K562 (cell line): ENCODE results near the gene DOK3. TPM values are rescaled to one million over a fixed set of nuclear protein-coding genes. Genes with fewer than 3 reads are reported as not detected.

Source experiments
- ATAC-seq: fragments of 200-7000 bp; cut with Tn5 transposase; 3 replicates; pipeline ENCODE4 v1.9.1; 2020; ENCODE audit warnings: moderate library complexity
- BruUV-seq: library from RNA; stranded (reverse); fragments of 400-500 nt; replicated peaks from 2 replicates; lab custom pipeline; 2021; lab: Mats Ljungman, UMichigan
- CTCF ChIA-PET: fragments of 300-600 bp; formaldehyde crosslinking; extraction: SDS; loops from one replicate; lab custom pipeline; 2021; ENCODE audit warnings: low intra/inter-chr PET ratio; lab: Yijun Ruan, JAX
- POLR2A ChIA-PET: fragments of 300-600, 350-650 bp; sonication (Branson Sonifier 250); formaldehyde crosslinking; extraction: SDS; loops from one replicate; lab custom pipeline; 2021; ENCODE audit warnings: antibody characterized with exemption, inconsistent platforms; lab: Yijun Ruan, JAX
- DNase-seq, 4 experiments: peaks; one replicate each; pipeline versions ENCODE4 v3.0.0 to v3.0.0-alpha.2; 2011 to 2018; ENCODE audit warnings: low spot score in 3 of 4, mixed read lengths in 3 of 4; ENCODE audit errors: extremely low read depth in 1 of 4
- FAIRE-seq: peaks from 2 replicates; lab custom pipeline; 2011; peaks lifted over from hg19 to GRCh38; lab: Jason Lieb, UNC
- H2AFZ ChIP-seq: 2 replicates; pipeline ENCODE4 v1.6.0; 2011; ENCODE audit warnings: low read depth, low read length, control low read depth, inconsistent platforms
- H3K27ac ChIP-seq: fragments of 200-600 bp; 3 replicates; pipeline ENCODE4 v1.8.0; 2011; ENCODE audit warnings: low read depth, mild to moderate bottlenecking, control low read depth, inconsistent platforms, low read length, moderate library complexity, mixed read lengths; ENCODE audit errors: extremely low read depth
- H3K27me3 ChIP-seq, 2 experiments: fragments of 300-600 bp in 1 of 2; 2 replicates in 1 of 2; 3 replicates in 1 of 2; pipeline versions ENCODE4 v1.6.0 to v1.8.0; 2011; ENCODE audit warnings: inconsistent platforms in 2 of 2, low read length in 2 of 2, mild to moderate bottlenecking in 1 of 2, mixed read lengths in 1 of 2, moderate library complexity in 1 of 2; ENCODE audit not compliant: control insufficient read depth in 2 of 2, insufficient read depth in 2 of 2
- H3K36me3 ChIP-seq: fragments of 300-600 bp; 3 replicates; pipeline ENCODE4 v1.8.0; 2011; ENCODE audit warnings: mild to moderate bottlenecking, low read length, inconsistent platforms; ENCODE audit not compliant: control insufficient read depth, insufficient read depth
- H3K4me1 ChIP-seq, 2 experiments: fragments of 200-600 bp in 1 of 2; replicated peaks in 1 of 2; 2 replicates in 1 of 2; 3 replicates in 1 of 2; pipeline versions ENCODE4 v1.5.1 to v1.8.0; 2011; ENCODE audit warnings: inconsistent platforms in 2 of 2, low read length in 2 of 2, mild to moderate bottlenecking in 1 of 2, mixed read lengths in 1 of 2, moderate library complexity in 1 of 2; ENCODE audit not compliant: control insufficient read depth in 2 of 2, insufficient read depth in 2 of 2
- H3K4me2 ChIP-seq: 2 replicates; pipeline ENCODE4 v1.6.1; 2011; ENCODE audit warnings: low read length, control low read depth, inconsistent platforms, mixed read lengths; ENCODE audit not compliant: insufficient read depth
- H3K4me3 ChIP-seq: fragments of 200-600 bp; sonication (generic), shearing (Covaris generic); 2 replicates; pipeline ENCODE4 v1.5.1; 2016; ENCODE audit warnings: control low read depth, inconsistent platforms
- H3K79me2 ChIP-seq: fragments of 200-600 bp; 3 replicates; pipeline ENCODE4 v1.8.0; 2011; ENCODE audit warnings: low read length, inconsistent platforms; ENCODE audit not compliant: control insufficient read depth, insufficient read depth
- H3K9ac ChIP-seq, 2 experiments: 2 replicates each; pipeline versions ENCODE4 v1.6.0 to v1.6.1; 2011; ENCODE audit warnings: low read depth in 2 of 2, low read length in 2 of 2, control low read depth in 1 of 2, inconsistent platforms in 1 of 2, mild to moderate bottlenecking in 1 of 2, mixed read lengths in 1 of 2; ENCODE audit not compliant: insufficient read depth in 1 of 2
- H3K9me1 ChIP-seq: one replicate; pipeline ENCODE4 v1.6.0; 2011; ENCODE audit warnings: inconsistent platforms, mild to moderate bottlenecking, low read length, moderate library complexity; ENCODE audit not compliant: control insufficient read depth, insufficient read depth
- H3K9me3 ChIP-seq: replicated peaks from 2 replicates; pipeline ENCODE4 v1.5.1; 2011; ENCODE audit warnings: low read depth, low read length, inconsistent platforms; ENCODE audit not compliant: control insufficient read depth, insufficient read depth
- H4K20me1 ChIP-seq: replicated peaks from 2 replicates; pipeline ENCODE4 v1.6.1; 2011; ENCODE audit warnings: low read length, inconsistent platforms, mixed read lengths; ENCODE audit not compliant: control insufficient read depth, insufficient read depth
- BCOR ChIP-seq: fragments of 450-650 bp; IDR thresholded peaks from 2 replicates; pipeline ENCODE4 v1.6.1; 2016
- FOXA1 ChIP-seq: fragments of 450-650 bp; IDR thresholded peaks from 2 replicates; pipeline ENCODE4 v1.6.1; 2016; ENCODE audit warnings: mild to moderate bottlenecking, borderline replicate concordance
- KDM1A ChIP-seq, 2 experiments: fragments of 450-650 bp; IDR thresholded peaks; 2 replicates each; pipeline ENCODE4 v1.6.1; 2016; ENCODE audit warnings: mild to moderate bottlenecking in 2 of 2
- MAFG ChIP-seq: fragments of 450-650 bp; conservative IDR thresholded peaks from 2 replicates; pipeline ENCODE4 v1.6.1; 2016; ENCODE audit warnings: missing genetic modification characterization, missing compliant biosample characterization
- SMARCA5 ChIP-seq: fragments of 450-650 bp; IDR thresholded peaks from 2 replicates; pipeline ENCODE4 v1.6.1; 2016
- SOX6 ChIP-seq: fragments of 450-650 bp; IDR thresholded peaks from 2 replicates; pipeline ENCODE4 v1.6.1; 2014; ENCODE audit warnings: mild to moderate bottlenecking
- ZNF316 ChIP-seq: fragments of 450-650 bp; IDR thresholded peaks from 2 replicates; pipeline ENCODE4 v1.6.1; 2016
- ZNF584 ChIP-seq: fragments of 200-800 bp; sonication (Bioruptor generic); IDR thresholded peaks from 2 replicates; pipeline ENCODE4 v1.6.1; 2016; ENCODE audit warnings: low read depth, mild to moderate bottlenecking, missing genetic modification characterization, missing compliant biosample characterization
- WGBS: fragments of 100-300 bp; shearing (Covaris generic); methylation state at CpG from one replicate; pipeline ENCODE4 v1.1.6; 2016; ENCODE audit warnings: low coverage, mixed read lengths; ENCODE audit not compliant: insufficient coverage; ENCODE audit errors: missing lambda C conversion rate; 5-methylcytosine and 5-hydroxymethylcytosine counted together
- in situ Hi-C: fragments of 300-500 bp; cut with MboI; formaldehyde crosslinking; loops from 4 replicates; pipeline ENCODE4 v1.15.0; 2018; ENCODE audit warnings: inconsistent platforms, mixed read lengths
- intact Hi-C: fragments of 100-400 bp; cut with micrococcal nuclease; formaldehyde crosslinking; loops from 2 replicates; pipeline ENCODE4 v1.14.2; 2022
- polyA plus RNA-seq, 8 experiments: library from polyadenylated mRNA; depleted of rRNA in 4 of 8; stranded (reverse) in 5 of 8; unstranded in 3 of 8; fragments of >200 nt; fragmentation: Nextera tagmentation in 2 of 8; fragmentation: Illumina TruSeq in 1 of 8; extraction: Ambion mirVana in 2 of 8; extraction: Trizol in 1 of 8; gene quantifications; 2 replicates each; pipeline versions ENCODE4 v1.2.1 to v1.2.3, GENCODE V29; 2011 to 2014; ENCODE audit warnings: inconsistent platforms in 1 of 8, missing spikeins in 1 of 8
- total RNA-seq, 7 experiments: library from RNA; depleted of rRNA in 6 of 7; stranded (reverse); fragments of >200 nt in 6 of 7; fragmentation: Illumina TruSeq in 2 of 7; extraction: Trizol in 2 of 7; gene quantifications; 2 replicates each; pipeline versions ENCODE4 v1.2.1 to v1.2.3, GENCODE V29; 2011 to 2021; ENCODE audit warnings: low replicate concordance in 1 of 7

Gene DOK3
- total and polyA plus RNA-seq, 9 of the 15 experiments (the other 6 are each of a cell fraction or from before 2014, with no cell fraction given): 1.3 to 23.0 (median 8.0) TPM

DNA sequence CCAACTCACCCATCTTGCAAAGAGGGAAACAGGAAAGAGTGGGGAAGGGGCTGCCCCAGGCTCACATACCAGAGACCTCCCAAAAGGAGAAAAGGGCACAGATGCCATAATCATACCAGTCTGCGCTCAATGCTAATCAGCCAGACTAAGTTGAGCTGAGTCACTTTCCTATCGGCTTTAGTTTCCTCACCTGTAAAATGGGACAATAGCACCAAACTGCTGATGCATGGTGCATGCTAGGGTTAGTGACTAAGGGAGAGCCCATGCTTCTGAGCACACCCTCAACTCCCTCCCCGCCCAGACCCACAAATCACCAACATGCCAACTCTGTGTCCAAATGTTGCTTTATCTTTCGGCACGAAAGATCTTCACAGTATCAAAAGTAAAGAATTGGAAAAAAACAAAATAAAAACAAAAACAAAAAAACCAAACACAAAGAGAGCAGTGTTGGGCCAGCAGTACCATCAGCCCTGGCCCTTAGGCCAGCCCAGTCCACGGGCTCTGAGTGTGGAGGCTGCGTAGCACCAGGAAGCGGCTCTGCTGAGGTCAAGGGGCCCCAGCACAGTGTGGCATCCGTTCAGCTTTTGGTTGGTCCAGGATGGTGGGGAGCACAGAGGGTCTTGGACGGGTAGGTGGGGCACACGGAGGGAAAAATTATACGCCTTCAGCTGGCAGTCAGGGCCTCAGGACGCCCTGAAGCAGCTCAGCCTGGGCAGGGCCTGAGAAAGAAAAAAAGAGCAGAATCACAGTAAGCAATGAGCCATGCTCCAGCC is 10.0 kb upstream of the DOK3 start:
- intact Hi-C loops (no loop called here), in situ Hi-C loops (no loop called here)
- TF ChIP-seq BCOR: peak; percentile 73
- no peak for TF ChIP-seq ZNF584 (CRISPR knock-in tag)
- TF ChIP-seq SOX6: no peak
- peak; percentile 31; the same call in 1 of the 2 replicates for TF ChIP-seq MAFG (tag)
- TF ChIP-seq ZNF316: peak; percentile 42; the same call in 1 of the 2 replicates
- no peak for TF ChIP-seq FOXA1
- peak; percentile 35 to 44; a peak in 2 of 4 replicates for TF ChIP-seq KDM1A (IDR thresholded peaks at IDR 0.05)
- 0 out of 2 replicates have a peak, but pooled peaks have one; percentile 34 for TF ChIP-seq SMARCA5
- H3K36me3 ChIP-seq: peaks cover 66% of the 10 kb centered on the region
- peak overlapping the region in 1 of 2 experiments; percentile 57; a peak in 2 of 4 replicates for H3K9ac ChIP-seq
- FAIRE-seq: no peak
- H3K27ac ChIP-seq: no peak overlapping the region
- peaks cover 9 to 42% of the 10 kb centered on the region in 2 experiments; a peak in 4 of 5 replicates for H3K4me1 ChIP-seq
- DNase-seq: no peak
- H4K20me1 ChIP-seq: no peaks in the 10 kb centered on the region; the same call in 1 of the 2 replicates
- H3K27me3 ChIP-seq: no peaks in the 10 kb centered on the region
- WGBS: 83% methylated on average over 13 of the region's 13 CpGs
- ChIA-PET POLR2A (interaction anchor here (1.1 kb wide), 1 partner anchor 27 kb away, joined by 3 read pairs; no protein-coding TSS in a partner anchor), CTCF (no interaction called here)
- peaks cover 36% of the 10 kb centered on the region for H3K79me2 ChIP-seq
- ATAC-seq: no peak
- H3K4me3 ChIP-seq: no peak overlapping the region
- no peaks in the 10 kb centered on the region for H3K9me1 ChIP-seq
- H3K9me3 ChIP-seq: no peaks in the 10 kb centered on the region
- no peak overlapping the region for H3K4me2 ChIP-seq
- BruUV-seq: no TSS peak
- H2AFZ ChIP-seq: no peak overlapping the region
